HepG2 (cell line): ENCODE results near the gene TMEM231. TPM values are rescaled to one million over a fixed set of nuclear protein-coding genes. Genes with fewer than 3 reads are reported as not detected.

Experiments
- HNRNPK ChIP-seq: fragments of 200-400 bp; formaldehyde crosslinking; IDR thresholded peaks from 2 replicates; pipeline ENCODE4 v1.6.1; 2018; ENCODE audit warnings: low read length, low read depth, moderate library complexity, mild to moderate bottlenecking; ENCODE audit not compliant: poor library complexity, severe bottlenecking
- KDM5B ChIP-seq: sonication (generic); formaldehyde crosslinking; IDR thresholded peaks from 2 replicates; pipeline ENCODE4 v1.4.0; 2020; ENCODE audit warnings: missing genetic modification reagents, mild to moderate bottlenecking, borderline replicate concordance
- PHF21A ChIP-seq: sonication (generic); formaldehyde crosslinking; IDR thresholded peaks from 2 replicates; pipeline ENCODE4 v1.5.0; 2020; ENCODE audit warnings: mild to moderate bottlenecking, missing genetic modification reagents
- SIN3A ChIP-seq: IDR thresholded peaks from 2 replicates; pipeline ENCODE4 v1.6.1; 2011; ENCODE audit warnings: low read depth, mild to moderate bottlenecking, control low read depth, low read length, borderline replicate concordance
- SRF ChIP-seq: IDR thresholded peaks from 2 replicates; pipeline ENCODE4 v1.6.1; 2011; ENCODE audit warnings: mild to moderate bottlenecking, low read depth, low read length, moderate library complexity
- ZBTB3 ChIP-seq: sonication (generic); formaldehyde crosslinking; IDR thresholded peaks from 2 replicates; pipeline ENCODE4 v1.4.0; 2020; ENCODE audit warnings: low read depth, mild to moderate bottlenecking, moderate library complexity, missing genetic modification reagents, borderline replicate concordance
- ZNF101 ChIP-seq: sonication (generic); formaldehyde crosslinking; IDR thresholded peaks from 2 replicates; pipeline ENCODE4 v1.4.0; 2020; ENCODE audit warnings: mild to moderate bottlenecking, low read depth, missing genetic modification reagents, borderline replicate concordance
- ZNF180 ChIP-seq: sonication (generic); formaldehyde crosslinking; IDR thresholded peaks from 2 replicates; pipeline ENCODE4 v1.4.0; 2020; ENCODE audit warnings: low read depth, missing genetic modification reagents, borderline replicate concordance
- ZNF317 ChIP-seq: sonication (generic); formaldehyde crosslinking; IDR thresholded peaks from 2 replicates; pipeline ENCODE4 v1.5.0; 2020; ENCODE audit warnings: mild to moderate bottlenecking, missing genetic modification reagents
- ZNF496 ChIP-seq: sonication (generic); formaldehyde crosslinking; IDR thresholded peaks from 2 replicates; pipeline ENCODE4 v1.8.1; 2023; ENCODE audit warnings: mild to moderate bottlenecking, moderate library complexity, missing genetic modification reagents; ENCODE audit not compliant: insufficient replicate concordance
- ZNF562 ChIP-seq: sonication (generic); formaldehyde crosslinking; IDR thresholded peaks from 2 replicates; pipeline ENCODE4 v1.8.0; 2022; ENCODE audit warnings: missing genetic modification reagents, borderline replicate concordance
- ZNF652 ChIP-seq: IDR thresholded peaks from 2 replicates; pipeline ENCODE4 v1.6.1; 2016; ENCODE audit warnings: low read depth, borderline replicate concordance
- ZNF724P ChIP-seq: sonication (generic); formaldehyde crosslinking; IDR thresholded peaks from 2 replicates; pipeline ENCODE4 v1.8.0; 2022; ENCODE audit warnings: missing genetic modification reagents, borderline replicate concordance
- ZSCAN25 ChIP-seq: sonication (generic); formaldehyde crosslinking; IDR thresholded peaks from 2 replicates; pipeline ENCODE4 v1.8.0; 2022; ENCODE audit warnings: mild to moderate bottlenecking, missing genetic modification reagents
- ZSCAN29 ChIP-seq: sonication (generic); formaldehyde crosslinking; conservative IDR thresholded peaks from 2 replicates; pipeline ENCODE4 v1.4.0; 2020; ENCODE audit warnings: mild to moderate bottlenecking, missing genetic modification reagents
- polyA plus RNA-seq, 8 experiments: library from polyadenylated mRNA; depleted of rRNA in 3 of 8; stranded (reverse) in 7 of 8; unstranded in 1 of 8; fragments of >200 nt; fragmentation: Illumina TruSeq in 4 of 8; extraction: Trizol in 4 of 8; gene quantifications; 2 replicates each; pipeline versions ENCODE4 v1.2.1 to v1.2.3, GENCODE V29; 2011 to 2016; ENCODE audit warnings: low read depth in 4 of 8, missing spikeins in 1 of 8, mixed read lengths in 1 of 8; ENCODE audit not compliant: insufficient read depth in 1 of 8
- total RNA-seq, 5 experiments: library from RNA; depleted of rRNA; stranded (reverse); fragments of >200 nt; fragmentation: Illumina TruSeq; extraction: Trizol; gene quantifications; 2 replicates each; pipeline ENCODE4 v1.2.3, GENCODE V29; 2016; ENCODE audit warnings: low read depth in 1 of 5
- TF ChIP-seq, protein P1 (sequence below): sonication (generic); formaldehyde crosslinking; IDR thresholded peaks from 2 replicates; pipeline ENCODE4 v1.9.0; 2021; ENCODE audit warnings: missing genetic modification reagents, borderline replicate concordance
- TF ChIP-seq, protein P2 (sequence below): sonication (generic); formaldehyde crosslinking; IDR thresholded peaks from 2 replicates; pipeline ENCODE4 v1.4.0; 2020; ENCODE audit warnings: mild to moderate bottlenecking, missing genetic modification reagents, borderline replicate concordance
- TF ChIP-seq, protein P3 (sequence below): sonication (generic); formaldehyde crosslinking; IDR thresholded peaks from 2 replicates; pipeline ENCODE4 v1.5.0; 2020; ENCODE audit warnings: missing genetic modification reagents
- TF ChIP-seq, protein P4 (sequence below): sonication (generic); formaldehyde crosslinking; IDR thresholded peaks from 2 replicates; pipeline ENCODE4 v1.4.0; 2020; ENCODE audit warnings: missing genetic modification reagents

Gene TMEM231
- total and polyA plus RNA-seq, 2 of the 13 experiments (the other 11 are each of a cell fraction or from before 2014, with no cell fraction given): 3.5 to 7.4 TPM

DNA sequence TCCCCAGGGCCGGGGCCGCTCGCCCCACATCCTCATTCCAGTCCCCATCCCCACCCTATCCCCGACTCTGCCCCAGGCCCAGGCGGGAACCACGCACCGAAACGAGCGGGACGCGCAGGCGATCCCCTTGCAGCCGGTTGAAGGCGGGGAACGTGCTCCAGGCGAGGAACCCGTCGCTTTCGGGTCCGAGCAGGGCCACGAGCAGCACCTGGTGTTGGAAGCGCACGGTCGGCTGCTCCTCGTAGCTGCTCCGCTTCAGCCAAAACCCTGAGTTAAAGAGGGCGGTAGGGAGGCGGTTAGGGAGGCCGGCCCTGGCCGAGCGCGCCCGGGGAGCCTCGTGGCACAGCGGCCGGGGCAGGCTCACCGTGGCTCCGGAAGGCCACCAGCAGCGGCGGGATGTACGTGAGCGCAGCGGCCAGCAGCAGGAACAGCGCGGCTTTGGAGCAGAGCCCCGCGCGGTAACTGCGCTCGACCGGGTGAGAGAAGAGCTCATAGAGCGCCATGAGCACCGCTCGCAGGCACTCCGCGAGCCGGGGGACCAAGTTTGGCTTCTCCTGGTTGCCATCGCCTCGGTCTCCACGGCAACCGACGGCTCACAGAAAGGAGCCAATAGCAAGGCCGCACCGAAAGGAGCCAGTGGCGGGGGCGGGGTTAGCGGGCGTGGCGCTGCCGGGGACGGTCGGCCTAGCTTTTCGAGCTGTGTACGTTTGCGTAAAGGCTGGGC lies at the start of gene TMEM231 (continued):
- TF ChIP-seq, protein P1, sequence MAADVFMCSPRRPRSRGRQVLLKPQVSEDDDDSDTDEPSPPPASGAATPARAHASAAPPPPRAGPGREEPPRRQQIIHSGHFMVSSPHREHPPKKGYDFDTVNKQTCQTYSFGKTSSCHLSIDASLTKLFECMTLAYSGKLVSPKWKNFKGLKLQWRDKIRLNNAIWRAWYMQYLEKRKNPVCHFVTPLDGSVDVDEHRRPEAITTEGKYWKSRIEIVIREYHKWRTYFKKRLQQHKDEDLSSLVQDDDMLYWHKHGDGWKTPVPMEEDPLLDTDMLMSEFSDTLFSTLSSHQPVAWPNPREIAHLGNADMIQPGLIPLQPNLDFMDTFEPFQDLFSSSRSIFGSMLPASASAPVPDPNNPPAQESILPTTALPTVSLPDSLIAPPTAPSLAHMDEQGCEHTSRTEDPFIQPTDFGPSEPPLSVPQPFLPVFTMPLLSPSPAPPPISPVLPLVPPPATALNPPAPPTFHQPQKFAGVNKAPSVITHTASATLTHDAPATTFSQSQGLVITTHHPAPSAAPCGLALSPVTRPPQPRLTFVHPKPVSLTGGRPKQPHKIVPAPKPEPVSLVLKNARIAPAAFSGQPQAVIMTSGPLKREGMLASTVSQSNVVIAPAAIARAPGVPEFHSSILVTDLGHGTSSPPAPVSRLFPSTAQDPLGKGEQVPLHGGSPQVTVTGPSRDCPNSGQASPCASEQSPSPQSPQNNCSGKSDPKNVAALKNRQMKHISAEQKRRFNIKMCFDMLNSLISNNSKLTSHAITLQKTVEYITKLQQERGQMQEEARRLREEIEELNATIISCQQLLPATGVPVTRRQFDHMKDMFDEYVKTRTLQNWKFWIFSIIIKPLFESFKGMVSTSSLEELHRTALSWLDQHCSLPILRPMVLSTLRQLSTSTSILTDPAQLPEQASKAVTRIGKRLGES (CRISPR knock-in tag): no peak
- TF ChIP-seq ZNF317 (CRISPR knock-in tag) (peak; percentile 98), ZNF724P (peak; percentile 79), ZBTB3 (CRISPR knock-in tag) (no peak), ZNF496 (CRISPR knock-in tag) (no peak), KDM5B (CRISPR knock-in tag) (peak; percentile 96), ZNF652 (no peak), ZNF562 (no peak), SIN3A (peak; percentile 96; the same call in 1 of the 2 replicates), ZNF101 (CRISPR knock-in tag) (no peak; the same call in 1 of the 2 replicates), HNRNPK (peak; percentile 85), ZSCAN25 (CRISPR knock-in tag) (no peak), PHF21A (CRISPR knock-in tag) (peak; percentile 36; the same call in 1 of the 2 replicates), SRF (no peak), ZSCAN29 (CRISPR knock-in tag) (no peak; the same call in 1 of the 2 replicates), ZNF180 (CRISPR knock-in tag) (no peak)
- TF ChIP-seq, protein P2, sequence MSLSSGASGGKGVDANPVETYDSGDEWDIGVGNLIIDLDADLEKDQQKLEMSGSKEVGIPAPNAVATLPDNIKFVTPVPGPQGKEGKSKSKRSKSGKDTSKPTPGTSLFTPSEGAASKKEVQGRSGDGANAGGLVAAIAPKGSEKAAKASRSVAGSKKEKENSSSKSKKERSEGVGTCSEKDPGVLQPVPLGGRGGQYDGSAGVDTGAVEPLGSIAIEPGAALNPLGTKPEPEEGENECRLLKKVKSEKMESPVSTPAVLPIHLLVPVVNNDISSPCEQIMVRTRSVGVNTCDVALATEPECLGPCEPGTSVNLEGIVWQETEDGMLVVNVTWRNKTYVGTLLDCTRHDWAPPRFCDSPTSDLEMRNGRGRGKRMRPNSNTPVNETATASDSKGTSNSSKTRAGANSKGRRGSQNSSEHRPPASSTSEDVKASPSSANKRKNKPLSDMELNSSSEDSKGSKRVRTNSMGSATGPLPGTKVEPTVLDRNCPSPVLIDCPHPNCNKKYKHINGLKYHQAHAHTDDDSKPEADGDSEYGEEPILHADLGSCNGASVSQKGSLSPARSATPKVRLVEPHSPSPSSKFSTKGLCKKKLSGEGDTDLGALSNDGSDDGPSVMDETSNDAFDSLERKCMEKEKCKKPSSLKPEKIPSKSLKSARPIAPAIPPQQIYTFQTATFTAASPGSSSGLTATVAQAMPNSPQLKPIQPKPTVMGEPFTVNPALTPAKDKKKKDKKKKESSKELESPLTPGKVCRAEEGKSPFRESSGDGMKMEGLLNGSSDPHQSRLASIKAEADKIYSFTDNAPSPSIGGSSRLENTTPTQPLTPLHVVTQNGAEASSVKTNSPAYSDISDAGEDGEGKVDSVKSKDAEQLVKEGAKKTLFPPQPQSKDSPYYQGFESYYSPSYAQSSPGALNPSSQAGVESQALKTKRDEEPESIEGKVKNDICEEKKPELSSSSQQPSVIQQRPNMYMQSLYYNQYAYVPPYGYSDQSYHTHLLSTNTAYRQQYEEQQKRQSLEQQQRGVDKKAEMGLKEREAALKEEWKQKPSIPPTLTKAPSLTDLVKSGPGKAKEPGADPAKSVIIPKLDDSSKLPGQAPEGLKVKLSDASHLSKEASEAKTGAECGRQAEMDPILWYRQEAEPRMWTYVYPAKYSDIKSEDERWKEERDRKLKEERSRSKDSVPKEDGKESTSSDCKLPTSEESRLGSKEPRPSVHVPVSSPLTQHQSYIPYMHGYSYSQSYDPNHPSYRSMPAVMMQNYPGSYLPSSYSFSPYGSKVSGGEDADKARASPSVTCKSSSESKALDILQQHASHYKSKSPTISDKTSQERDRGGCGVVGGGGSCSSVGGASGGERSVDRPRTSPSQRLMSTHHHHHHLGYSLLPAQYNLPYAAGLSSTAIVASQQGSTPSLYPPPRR (CRISPR knock-in tag): no peak
- TF ChIP-seq, protein P3, sequence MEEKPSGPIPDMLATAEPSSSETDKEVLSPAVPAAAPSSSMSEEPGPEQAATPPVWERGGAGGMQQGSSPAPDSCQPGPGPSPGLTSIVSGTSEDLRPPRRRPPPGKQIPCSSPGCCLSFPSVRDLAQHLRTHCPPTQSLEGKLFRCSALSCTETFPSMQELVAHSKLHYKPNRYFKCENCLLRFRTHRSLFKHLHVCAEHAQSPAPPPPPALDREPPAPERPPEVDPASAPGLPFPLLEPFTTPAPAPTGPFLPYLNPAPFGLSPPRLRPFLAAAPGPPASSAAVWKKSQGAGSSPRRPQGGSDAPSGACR: no peak
- TF ChIP-seq, protein P4, sequence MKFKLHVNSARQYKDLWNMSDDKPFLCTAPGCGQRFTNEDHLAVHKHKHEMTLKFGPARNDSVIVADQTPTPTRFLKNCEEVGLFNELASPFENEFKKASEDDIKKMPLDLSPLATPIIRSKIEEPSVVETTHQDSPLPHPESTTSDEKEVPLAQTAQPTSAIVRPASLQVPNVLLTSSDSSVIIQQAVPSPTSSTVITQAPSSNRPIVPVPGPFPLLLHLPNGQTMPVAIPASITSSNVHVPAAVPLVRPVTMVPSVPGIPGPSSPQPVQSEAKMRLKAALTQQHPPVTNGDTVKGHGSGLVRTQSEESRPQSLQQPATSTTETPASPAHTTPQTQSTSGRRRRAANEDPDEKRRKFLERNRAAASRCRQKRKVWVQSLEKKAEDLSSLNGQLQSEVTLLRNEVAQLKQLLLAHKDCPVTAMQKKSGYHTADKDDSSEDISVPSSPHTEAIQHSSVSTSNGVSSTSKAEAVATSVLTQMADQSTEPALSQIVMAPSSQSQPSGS (CRISPR knock-in tag): peak; percentile 32; the same call in 1 of the 2 replicates
